Smooth muscle cell (in vitro differentiated cells): ENCODE measurements around the gene PTS. TPM values are rescaled to one million over a fixed set of nuclear protein-coding genes. Genes with fewer than 3 reads are reported as not detected.

Experiments
- DNase-seq: peaks from one replicate; lab custom pipeline; 2025; ENCODE audit not compliant: unreplicated experiment; lab: John Stamatoyannopoulos, UW
- H2AFZ ChIP-seq: fragments of 200-600 bp; sonication (generic); 2 replicates; pipeline ENCODE4 v1.6.0; 2016; ENCODE audit warnings: antibody characterized with exemption, low read depth, mild to moderate bottlenecking
- H3F3A ChIP-seq: fragments of 200-600 bp; sonication (generic); 2 replicates; pipeline ENCODE4 v1.6.0; 2017; ENCODE audit warnings: antibody characterized with exemption, low read depth
- H3K27ac ChIP-seq: fragments of 200-600 bp; sonication (generic); 2 replicates; pipeline ENCODE4 v1.5.1; 2016; ENCODE audit warnings: low read depth, mild to moderate bottlenecking
- H3K27me3 ChIP-seq: fragments of 200-600 bp; sonication (generic); 2 replicates; pipeline ENCODE4 v1.6.1; 2016; ENCODE audit warnings: low read depth, mild to moderate bottlenecking
- H3K36me3 ChIP-seq: fragments of 200-600 bp; sonication (generic); 2 replicates; pipeline ENCODE4 v1.5.1; 2016; ENCODE audit warnings: low read depth
- H3K4me1 ChIP-seq: fragments of 200-600 bp; sonication (generic); 2 replicates; pipeline ENCODE4 v1.5.1; 2016; ENCODE audit warnings: low read depth
- H3K4me2 ChIP-seq: fragments of 200-600 bp; sonication (generic); 2 replicates; pipeline ENCODE4 v1.6.0; 2016; ENCODE audit warnings: mild to moderate bottlenecking
- H3K4me3 ChIP-seq: fragments of 200-600 bp; sonication (generic); 2 replicates; pipeline ENCODE4 v1.5.1; 2016; ENCODE audit warnings: mild to moderate bottlenecking
- H3K79me2 ChIP-seq: fragments of 200-600 bp; sonication (generic); 2 replicates; pipeline ENCODE4 v1.6.0; 2016; ENCODE audit warnings: low read depth, mild to moderate bottlenecking
- H3K9ac ChIP-seq: fragments of 200-600 bp; sonication (generic); 2 replicates; pipeline ENCODE4 v1.6.0; 2016; ENCODE audit warnings: low read depth
- H3K9me3 ChIP-seq: fragments of 200-600 bp; sonication (generic); replicated peaks from 2 replicates; pipeline ENCODE4 v1.5.1; 2016; ENCODE audit warnings: low read depth
- H4K20me1 ChIP-seq: fragments of 200-600 bp; sonication (generic); 2 replicates; pipeline ENCODE4 v1.6.0; 2016; ENCODE audit warnings: low read depth
- CTCF ChIP-seq: fragments of 200-600 bp; sonication (generic); IDR thresholded peaks from 2 replicates; pipeline ENCODE4 v1.5.1; 2017; ENCODE audit warnings: borderline replicate concordance, mild to moderate bottlenecking, antibody characterized with exemption; ENCODE audit not compliant: insufficient read depth, poor library complexity, severe bottlenecking
- WGBS: methylation state at CpG from one replicate; pipeline ENCODE4 v1.1.7; 2016; ENCODE audit warnings: low lambda C conversion rate; 5-methylcytosine and 5-hydroxymethylcytosine counted together
- polyA plus RNA-seq: library from polyadenylated mRNA; unstranded; fragments of >200 nt; fragmentation: Nextera tagmentation; extraction: Ambion mirVana; gene quantifications from 2 replicates; pipeline ENCODE4 v1.2.1, GENCODE V29; 2016
- small RNA-seq: library from RNA; depleted of rRNA; stranded (forward); fragments of <200 nt; gene quantifications from one replicate; pipeline ENCODE3, GENCODE V24; 2014
- total RNA-seq: library from RNA; depleted of rRNA; stranded (reverse); fragments of >200 nt; gene quantifications from 2 replicates; pipeline ENCODE4 v1.2.3, GENCODE V29; 2014

The PTS gene
- total and polyA plus RNA-seq, 2 experiments from 2014 or later = 70.9 to 75.4 TPM

GRCh38 chr11:112279901-112280267 is 53.7 kb downstream of the PTS start:
- Histone ChIP-seq H3K9me3 (no peaks in the 10 kb centered on the region), H3K27ac (no peak overlapping the region), H3K4me3 (peak overlapping the region; percentile 52), H4K20me1 (no peaks in the 10 kb centered on the region), H3K4me2 (peak overlapping the region; percentile 98), H3K9ac (no peak overlapping the region), H3K79me2 (no peaks in the 10 kb centered on the region), H3F3A (no peaks in the 10 kb centered on the region), H3K27me3 (no peaks in the 10 kb centered on the region), H3K4me1 (no peaks in the 10 kb centered on the region), H2AFZ (peak overlapping the region; percentile 98), H3K36me3 (no peaks in the 10 kb centered on the region)
- peak; percentile 28 for DNase-seq
- peak; percentile 95 for TF ChIP-seq CTCF
- whole genome bisulfite sequencing = 2% methylated on average over 13 of the region's 15 CpGs

- no peaks in the 10 kb centered on the region for H3K9me3 ChIP-seq
- no peaks in the 10 kb centered on the region for H3K4me1 ChIP-seq
- DNase-seq = peak; percentile 17
- no peaks in the 10 kb centered on the region for H3K36me3 ChIP-seq
- H3K27me3 ChIP-seq = no peaks in the 10 kb centered on the region
- H3F3A ChIP-seq = no peaks in the 10 kb centered on the region
- peak overlapping the region; percentile 98 for H2AFZ ChIP-seq
- H3K79me2 ChIP-seq = no peaks in the 10 kb centered on the region
- 17% methylated on average over 18 of the region's 18 CpGs for WGBS
- H3K4me2 ChIP-seq = peak overlapping the region; percentile 98
- H3K27ac ChIP-seq = no peak overlapping the region
- TF ChIP-seq CTCF = peak; percentile 61
- no peaks in the 10 kb centered on the region for H4K20me1 ChIP-seq
- H3K4me3 ChIP-seq = peak overlapping the region; percentile 52
- H3K9ac ChIP-seq = no peak overlapping the region
Measured at GRCh38 chr11:112280268-112281126, 54.3 kb downstream of the PTS start.

GRCh38 chr11:112281726-112282125 is 55.5 kb downstream of the PTS start:
- H3K4me3 ChIP-seq = no peak overlapping the region
- H3K27ac ChIP-seq = no peak overlapping the region
- no peaks in the 10 kb centered on the region for H3K9me3 ChIP-seq
- H3K4me1 ChIP-seq = peaks cover 6% of the 10 kb centered on the region
- H3K36me3 ChIP-seq = no peaks in the 10 kb centered on the region
- no peaks in the 10 kb centered on the region for H4K20me1 ChIP-seq
- H3K4me2 ChIP-seq = no peak overlapping the region
- no peak overlapping the region for H2AFZ ChIP-seq
- no peaks in the 10 kb centered on the region for H3K27me3 ChIP-seq
- H3F3A ChIP-seq = no peaks in the 10 kb centered on the region
- DNase-seq = no peak
- WGBS = 80% methylated on average over 4 of the region's 4 CpGs
- no peak overlapping the region for H3K9ac ChIP-seq
- no peak for TF ChIP-seq CTCF
- H3K79me2 ChIP-seq = no peaks in the 10 kb centered on the region

Small RNAs within 50 kb of the gene (small RNA-seq; reads per million reads assigned to genes)
- gene MRPS36P4 = not detected

Other genes starting within 250 kb of the PTS start
- 23.6 and 39.5 TPM in 2 replicates for gene DLAT, start 201.0 kb upstream of the PTS start, total RNA-seq
- gene DLAT, start 201.0 kb upstream of the PTS start, polyA plus RNA-seq = 19.2 and 23.8 TPM in 2 replicates
- 0.18 and 1.7 TPM in 2 replicates for gene PIH1D2, start 152.4 kb upstream of the PTS start, total RNA-seq
- 0.82 and 1.0 TPM in 2 replicates for gene PIH1D2, start 152.4 kb upstream of the PTS start, polyA plus RNA-seq
- gene NKAPD1, start 152.1 kb upstream of the PTS start, total RNA-seq = 19.9 and 22.0 TPM in 2 replicates
- gene NKAPD1, start 152.1 kb upstream of the PTS start, polyA plus RNA-seq = 9.2 and 16.2 TPM in 2 replicates
- 31.9 and 55.7 TPM in 2 replicates for gene TIMM8B, start 139.7 kb upstream of the PTS start, total RNA-seq
- gene TIMM8B, start 139.7 kb upstream of the PTS start, polyA plus RNA-seq = 79.8 and 87.5 TPM in 2 replicates
- gene SDHD, start 139.6 kb upstream of the PTS start, total RNA-seq = 91.6 and 120 TPM in 2 replicates
- 95.9 and 103 TPM in 2 replicates for gene SDHD, start 139.6 kb upstream of the PTS start, polyA plus RNA-seq
- 3.0 TPM in 1 of 2 replicates, not detected in the other for gene IL18, start 62.3 kb upstream of the PTS start, total RNA-seq
- 0.33 and 0.34 TPM in 2 replicates for gene IL18, start 62.3 kb upstream of the PTS start, polyA plus RNA-seq
- not detected in 2 replicates for gene TEX12, start 59.1 kb upstream of the PTS start, total RNA-seq
- gene TEX12, start 59.1 kb upstream of the PTS start, polyA plus RNA-seq = not detected in 2 replicates
- 0.13 and 1.8 TPM in 2 replicates for gene BCO2, start 50.9 kb upstream of the PTS start, total RNA-seq
- gene BCO2, start 50.9 kb upstream of the PTS start, polyA plus RNA-seq = 0.82 and 2.0 TPM in 2 replicates
- gene PLET1, start 34.4 kb downstream of the PTS start, total RNA-seq = not detected in 2 replicates
- 0.15 TPM in 1 of 2 replicates, not detected in the other for gene PLET1, start 34.4 kb downstream of the PTS start, polyA plus RNA-seq